ENCODE results near the gene NRCAM. TPM values are rescaled to one million over a fixed set of nuclear protein-coding genes. Genes with fewer than 3 reads are reported as not detected.

NRCAM gene
- total and polyA plus RNA-seq, 5 donors from 2014 or later = 0.27 TPM; not detected in 4

- Histone ChIP-seq H3K27ac (ENCODE audit: insufficient read depth, low read length, poor library complexity, severe bottlenecking) (no peak overlapping the region), H3K4me3 (ENCODE audit: low read depth, low read length) (no peak overlapping the region), H3K36me3 (ENCODE audit: control insufficient read depth, insufficient read depth, low read length) (no peaks in the 10 kb centered on the region), H3K4me1 (ENCODE audit: control insufficient read depth, insufficient read depth, low read length, poor library complexity, severe bottlenecking) (no peaks in the 10 kb centered on the region), H3K9me3 (ENCODE audit: control insufficient read depth in 2 of 2, low read length in 2 of 2) (no peaks in the 10 kb centered on the region), H3K27me3 (ENCODE audit: control insufficient read depth, insufficient read depth, low read length) (peaks cover 8% of the 10 kb centered on the region)
- peaks cover 8% of the 10 kb centered on the region for H3K27me3 Mint-ChIP-seq
- no peak overlapping the region for H3K4me3 Mint-ChIP-seq
- no peaks in the 10 kb centered on the region for H3K4me1 Mint-ChIP-seq
- DNase-seq (no peak), ATAC-seq (ENCODE audit: low read depth in 2 of 2) (no peak)
- no peak overlapping the region for H3K27ac Mint-ChIP-seq
- H3K36me3 Mint-ChIP-seq = no peaks in the 10 kb centered on the region
- H3K9me3 Mint-ChIP-seq = peaks cover 0 to 7% (median 0%) of the 10 kb centered on the region in 7 donors
Measured at GRCh38 chr7:108287857-108288256, 168.4 kb downstream of the NRCAM start.

GRCh38 chr7:108286290-108286904 is 169.8 kb downstream of the NRCAM start:
- Histone ChIP-seq H3K36me3 (ENCODE audit: control insufficient read depth, insufficient read depth, low read length) (no peaks in the 10 kb centered on the region), H3K27ac (ENCODE audit: insufficient read depth, low read length, poor library complexity, severe bottlenecking) (no peak overlapping the region), H3K9me3 (ENCODE audit: control insufficient read depth in 2 of 2, low read length in 2 of 2) (no peaks in the 10 kb centered on the region), H3K4me1 (ENCODE audit: control insufficient read depth, insufficient read depth, low read length, poor library complexity, severe bottlenecking) (no peaks in the 10 kb centered on the region), H3K4me3 (ENCODE audit: low read depth, low read length) (no peak overlapping the region), H3K27me3 (ENCODE audit: control insufficient read depth, insufficient read depth, low read length) (peaks cover 8% of the 10 kb centered on the region)
- DNase-seq (no peak), ATAC-seq (ENCODE audit: low read depth in 2 of 2) (no peak)
- Mint-ChIP-seq H3K36me3 (no peaks in the 10 kb centered on the region), H3K27me3 (peaks cover 8% of the 10 kb centered on the region), H3K4me1 (no peaks in the 10 kb centered on the region), H3K4me3 (no peak overlapping the region), H3K9me3 (peaks cover 0 to 7% (median 0%) of the 10 kb centered on the region in 7 donors), H3K27ac (no peak overlapping the region)

GRCh38 chr7:108285778-108286177 is 170.5 kb downstream of the NRCAM start:
- Mint-ChIP-seq H3K36me3 (no peaks in the 10 kb centered on the region), H3K9me3 (peaks cover 0 to 7% (median 0%) of the 10 kb centered on the region in 7 donors), H3K27ac (no peak overlapping the region)

GRCh38 chr7:108285003-108285368 is 171.2 kb downstream of the NRCAM start:
- no peak for DNase-seq
- H3K27me3 ChIP-seq (ENCODE audit: control insufficient read depth, insufficient read depth, low read length) = peaks cover 8% of the 10 kb centered on the region
- no peaks in the 10 kb centered on the region for H3K4me1 Mint-ChIP-seq
- no peak overlapping the region for H3K27ac Mint-ChIP-seq
- H3K4me3 Mint-ChIP-seq = no peak overlapping the region
- no peaks in the 10 kb centered on the region for H3K9me3 ChIP-seq (ENCODE audit: control insufficient read depth in 2 of 2, low read length in 2 of 2)
- no peaks in the 10 kb centered on the region for H3K36me3 ChIP-seq (ENCODE audit: control insufficient read depth, insufficient read depth, low read length)
- H3K27ac ChIP-seq (ENCODE audit: insufficient read depth, low read length, poor library complexity, severe bottlenecking) = no peak overlapping the region
- no peak for ATAC-seq (ENCODE audit: low read depth in 2 of 2)
- no peaks in the 10 kb centered on the region for H3K36me3 Mint-ChIP-seq
- no peaks in the 10 kb centered on the region for H3K4me1 ChIP-seq (ENCODE audit: control insufficient read depth, insufficient read depth, low read length, poor library complexity, severe bottlenecking)
- no peak overlapping the region for H3K4me3 ChIP-seq (ENCODE audit: low read depth, low read length)
- peaks cover 8% of the 10 kb centered on the region for H3K27me3 Mint-ChIP-seq
- peaks cover 0 to 7% (median 0%) of the 10 kb centered on the region in 7 donors for H3K9me3 Mint-ChIP-seq

More at GRCh38 chr7:108285778-108286177, 170.5 kb downstream of the NRCAM start:
- H3K4me3 Mint-ChIP-seq = no peak overlapping the region
- H3K9me3 ChIP-seq (ENCODE audit: control insufficient read depth in 2 of 2, low read length in 2 of 2) = no peaks in the 10 kb centered on the region
- no peaks in the 10 kb centered on the region for H3K4me1 Mint-ChIP-seq
- no peaks in the 10 kb centered on the region for H3K36me3 ChIP-seq (ENCODE audit: control insufficient read depth, insufficient read depth, low read length)
- no peak overlapping the region for H3K27ac ChIP-seq (ENCODE audit: insufficient read depth, low read length, poor library complexity, severe bottlenecking)
- DNase-seq (no peak), ATAC-seq (ENCODE audit: low read depth in 2 of 2) (no peak)
- H3K27me3 Mint-ChIP-seq = peaks cover 8% of the 10 kb centered on the region
- no peaks in the 10 kb centered on the region for H3K4me1 ChIP-seq (ENCODE audit: control insufficient read depth, insufficient read depth, low read length, poor library complexity, severe bottlenecking)
- H3K4me3 ChIP-seq (ENCODE audit: low read depth, low read length) = no peak overlapping the region
- peaks cover 8% of the 10 kb centered on the region for H3K27me3 ChIP-seq (ENCODE audit: control insufficient read depth, insufficient read depth, low read length)

GRCh38 chr7:108284349-108285002 is 171.8 kb downstream of the NRCAM start:
- H3K9me3 Mint-ChIP-seq = peaks cover 0 to 7% (median 0%) of the 10 kb centered on the region in 7 donors

GRCh38 chr7:108283252-108283651 is 173.0 kb downstream of the NRCAM start:
- Mint-ChIP-seq H3K4me1 (no peaks in the 10 kb centered on the region), H3K9me3 (peaks cover 0 to 7% (median 0%) of the 10 kb centered on the region in 7 donors), H3K4me3 (no peak overlapping the region), H3K36me3 (no peaks in the 10 kb centered on the region), H3K27ac (no peak overlapping the region), H3K27me3 (peaks cover 8% of the 10 kb centered on the region)
- H3K9me3 ChIP-seq (ENCODE audit: control insufficient read depth in 2 of 2, low read length in 2 of 2) = no peaks in the 10 kb centered on the region
- H3K4me1 ChIP-seq (ENCODE audit: control insufficient read depth, insufficient read depth, low read length, poor library complexity, severe bottlenecking) = no peaks in the 10 kb centered on the region
- H3K27me3 ChIP-seq (ENCODE audit: control insufficient read depth, insufficient read depth, low read length) = peaks cover 8% of the 10 kb centered on the region
- H3K36me3 ChIP-seq (ENCODE audit: control insufficient read depth, insufficient read depth, low read length) = no peaks in the 10 kb centered on the region
- no peak overlapping the region for H3K4me3 ChIP-seq (ENCODE audit: low read depth, low read length)
- DNase-seq (no peak), ATAC-seq (ENCODE audit: low read depth in 2 of 2) (no peak)
- H3K27ac ChIP-seq (ENCODE audit: insufficient read depth, low read length, poor library complexity, severe bottlenecking) = no peak overlapping the region

More at GRCh38 chr7:108284349-108285002, 171.8 kb downstream of the NRCAM start:
- Mint-ChIP-seq H3K27ac (no peak overlapping the region), H3K36me3 (no peaks in the 10 kb centered on the region), H3K4me3 (no peak overlapping the region), H3K27me3 (peaks cover 8% of the 10 kb centered on the region), H3K4me1 (no peaks in the 10 kb centered on the region)
- Histone ChIP-seq H3K27ac (ENCODE audit: insufficient read depth, low read length, poor library complexity, severe bottlenecking) (no peak overlapping the region), H3K27me3 (ENCODE audit: control insufficient read depth, insufficient read depth, low read length) (peaks cover 8% of the 10 kb centered on the region), H3K4me1 (ENCODE audit: control insufficient read depth, insufficient read depth, low read length, poor library complexity, severe bottlenecking) (no peaks in the 10 kb centered on the region), H3K36me3 (ENCODE audit: control insufficient read depth, insufficient read depth, low read length) (no peaks in the 10 kb centered on the region), H3K4me3 (ENCODE audit: low read depth, low read length) (no peak overlapping the region), H3K9me3 (ENCODE audit: control insufficient read depth in 2 of 2, low read length in 2 of 2) (no peaks in the 10 kb centered on the region)
- DNase-seq (no peak), ATAC-seq (ENCODE audit: low read depth in 2 of 2) (no peak)

GRCh38 chr7:108282427-108282996 is 173.7 kb downstream of the NRCAM start:
- Histone ChIP-seq H3K4me1 (ENCODE audit: control insufficient read depth, insufficient read depth, low read length, poor library complexity, severe bottlenecking) (no peaks in the 10 kb centered on the region), H3K27me3 (ENCODE audit: control insufficient read depth, insufficient read depth, low read length) (peaks cover 8% of the 10 kb centered on the region), H3K27ac (ENCODE audit: insufficient read depth, low read length, poor library complexity, severe bottlenecking) (no peak overlapping the region), H3K36me3 (ENCODE audit: control insufficient read depth, insufficient read depth, low read length) (no peaks in the 10 kb centered on the region), H3K9me3 (ENCODE audit: control insufficient read depth in 2 of 2, low read length in 2 of 2) (no peaks in the 10 kb centered on the region), H3K4me3 (ENCODE audit: low read depth, low read length) (no peak overlapping the region)
- Mint-ChIP-seq H3K9me3 (peaks cover 0 to 7% (median 0%) of the 10 kb centered on the region in 7 donors), H3K4me3 (no peak overlapping the region), H3K27me3 (peaks cover 8% of the 10 kb centered on the region), H3K36me3 (no peaks in the 10 kb centered on the region), H3K27ac (no peak overlapping the region), H3K4me1 (no peaks in the 10 kb centered on the region)
- no peak for DNase-seq
- no peak for ATAC-seq (ENCODE audit: low read depth in 2 of 2)
